ENCODE results near the gene APRT. TPM values are rescaled to one million over a fixed set of nuclear protein-coding genes. Genes with fewer than 3 reads are reported as not detected.

APRT gene
- total RNA-seq, 6 donors from 2014 or later = 76.5 to 147 (median 124) TPM

GRCh38 chr16:88815227-88815626 is 3.5 kb upstream of the APRT start:
- no peak overlapping the region for H3K4me3 ChIP-seq
- no peak for ATAC-seq (ENCODE audit: low FRiP score in 2 of 2)
- peaks cover 19 to 26% (median 24%) of the 10 kb centered on the region in 4 donors for H3K4me1 ChIP-seq
- 93% methylated on average over 10 of the region's 10 CpGs; no CpG with 5 or more reads in 1 of the 2 donors for WGBS, 2 donors
- TF ChIP-seq CTCF (IDR thresholded peaks at IDR 0.05) (no peak), POLR2AphosphoS5 (IDR thresholded peaks at IDR 0.05) (no peak), POLR2A (IDR thresholded peaks at IDR 0.05) (no peak), EP300 (IDR thresholded peaks at IDR 0.05) (no peak)
- no peaks in the 10 kb centered on the region for H3K27me3 ChIP-seq
- H3K36me3 ChIP-seq = peaks cover 0 to 6% (median 1%) of the 10 kb centered on the region in 4 donors
- H3K27ac ChIP-seq = no peak overlapping the region
- no peaks in the 10 kb centered on the region for H3K9me3 ChIP-seq
- DNase-seq = peak in 1 of 2 donors; percentile 48

- H3K4me1 ChIP-seq = peaks cover 26 to 37% (median 32%) of the 10 kb centered on the region in 4 donors
- DNase-seq = peak in 1 of 2 donors; percentile 51
These were observed 2.4 kb upstream of the APRT start for GRCh38 chr16:88814144-88814502.

GRCh38 chr16:88813269-88814143 is 1.8 kb upstream of the APRT start:
- H3K27me3 ChIP-seq = no peaks in the 10 kb centered on the region
- DNase-seq = peak in 1 of 2 donors; percentile 56
- H3K27ac ChIP-seq = peak overlapping the region in 3 of 4 donors; percentile 90 to 92 (median 92)

More at GRCh38 chr16:88814144-88814502, 2.4 kb upstream of the APRT start:
- no peak for ATAC-seq (ENCODE audit: low FRiP score in 2 of 2)
- Histone ChIP-seq H3K4me3 (no peak overlapping the region), H3K9me3 (no peaks in the 10 kb centered on the region), H3K27ac (no peak overlapping the region), H3K36me3 (peaks cover 0 to 10% (median 5%) of the 10 kb centered on the region in 4 donors), H3K27me3 (no peaks in the 10 kb centered on the region)
- 89 to 91% methylated on average over 13 of the region's 13 CpGs for WGBS, 2 donors
- TF ChIP-seq CTCF (IDR thresholded peaks at IDR 0.05) (no peak), POLR2A (IDR thresholded peaks at IDR 0.05) (no peak), EP300 (IDR thresholded peaks at IDR 0.05) (no peak), POLR2AphosphoS5 (IDR thresholded peaks at IDR 0.05) (no peak)

GRCh38 chr16:88812513-88813268 is 963 bp upstream of the APRT start:
- H3K4me3 ChIP-seq = peak overlapping the region; percentile 59 to 97 (median 80)
- peak in 1 of 2 donors; percentile 5 for TF ChIP-seq POLR2AphosphoS5 (IDR thresholded peaks at IDR 0.05)
- no peak for TF ChIP-seq POLR2A (IDR thresholded peaks at IDR 0.05)
- peak in 1 of 6 experiments; percentile 9 for TF ChIP-seq CTCF (IDR thresholded peaks at IDR 0.05)
- H3K27me3 ChIP-seq = no peaks in the 10 kb centered on the region
- H3K36me3 ChIP-seq = peaks cover 0 to 22% (median 12%) of the 10 kb centered on the region in 4 donors
- no peaks in the 10 kb centered on the region for H3K9me3 ChIP-seq
- peak overlapping the region; percentile 90 to 93 (median 92) for H3K27ac ChIP-seq
- H3K4me1 ChIP-seq = peaks cover 26 to 37% (median 32%) of the 10 kb centered on the region in 4 donors
- ATAC-seq (ENCODE audit: low FRiP score in 2 of 2) (peak in 1 of 2 donors; percentile 21), DNase-seq (peak; percentile 73 to 84)
- 34 to 39% methylated on average over 31 to 37 of the region's 37 CpGs for WGBS, 2 donors

More at GRCh38 chr16:88813269-88814143, 1.8 kb upstream of the APRT start:
- no peak for TF ChIP-seq POLR2A (IDR thresholded peaks at IDR 0.05)
- peaks cover 26 to 37% (median 32%) of the 10 kb centered on the region in 4 donors for H3K4me1 ChIP-seq
- WGBS, 2 donors = 68 to 69% methylated on average over 17 to 26 of the region's 26 CpGs
- H3K9me3 ChIP-seq = no peaks in the 10 kb centered on the region
- H3K4me3 ChIP-seq = peak overlapping the region in 1 of 4 donors; percentile 92
- H3K36me3 ChIP-seq = peaks cover 0 to 17% (median 9%) of the 10 kb centered on the region in 4 donors
- ATAC-seq (ENCODE audit: low FRiP score in 2 of 2) = no peak
